Activated CD8-positive, alpha-beta T cell treated with anti-CD3 and anti-CD28 coated beads for 36 hours (primary cell): ENCODE data around the gene TLE6. TPM values are rescaled to one million over a fixed set of nuclear protein-coding genes. Genes with fewer than 3 reads are reported as not detected.

ENCODE experiments used
- ATAC-seq: fragments of 200-7000 bp; cut with Tn5 transposase; one replicate; pipeline ENCODE4 v1.10.0; 2021; ENCODE audit warnings: mild to moderate bottlenecking, moderate library complexity
- CTCF ChIA-PET: fragments of 350-600 bp; sonication (Branson Sonifier 250); formaldehyde crosslinking; loops from one replicate; lab custom pipeline; 2021; ENCODE audit warnings: antibody characterized with exemption; lab: Charles Lee
- POLR2A ChIA-PET: fragments of 350-600 bp; sonication (Branson Sonifier 250); formaldehyde crosslinking; loops from one replicate; lab custom pipeline; 2021; ENCODE audit warnings: antibody characterized with exemption; lab: Charles Lee
- DNase-seq: peaks from one replicate; pipeline ENCODE4 v3.0.0-alpha.2; 2020
- H3K27ac Mint-ChIP-seq: one replicate; pipeline ENCODE4 v1.8.0; 2021; ENCODE audit warnings: mild to moderate bottlenecking, mixed read lengths
- H3K27me3 Mint-ChIP-seq: one replicate; pipeline ENCODE4 v1.8.0; 2021; ENCODE audit warnings: mixed read lengths
- H3K36me3 Mint-ChIP-seq: one replicate; pipeline ENCODE4 v1.8.0; 2021; ENCODE audit warnings: low read depth, mixed read lengths
- H3K4me1 Mint-ChIP-seq: one replicate; pipeline ENCODE4 v1.8.0; 2021; ENCODE audit warnings: low read depth, mixed read lengths
- H3K4me3 Mint-ChIP-seq: one replicate; pipeline ENCODE4 v1.8.0; 2021; ENCODE audit warnings: mild to moderate bottlenecking, moderate library complexity, mixed read lengths
- H3K9me3 Mint-ChIP-seq: one replicate; pipeline ENCODE4 v1.8.0; 2021; ENCODE audit warnings: mixed read lengths
- CTCF ChIP-seq: fragments of 200-600 bp; IDR thresholded peaks from one replicate; pipeline ENCODE4 v1.8.0; 2022; ENCODE audit warnings: antibody characterized with exemption, mild to moderate bottlenecking
- intact Hi-C: fragments of 100-400 bp; cut with micrococcal nuclease; formaldehyde crosslinking; loops from one replicate; pipeline ENCODE4 v1.10.0; 2022
- total RNA-seq, 2 experiments: library from RNA; stranded (reverse); gene quantifications; one replicate each; pipeline ENCODE4 v1.2.3, GENCODE V29; 2021

The TLE6 gene
- total RNA-seq, 2 experiments from 2014 or later, result 3.5 to 5.1 TPM

- no peak overlapping the region for H3K4me3 Mint-ChIP-seq
- no peak for TF ChIP-seq CTCF
- CTCF ChIA-PET, result interaction anchor here (1.4 to 2.1 kb wide), 2 partner anchors 82 to 134 kb away, joined by 3 to 8 read pairs; no protein-coding TSS in a partner anchor
- no peaks in the 10 kb centered on the region for H3K9me3 Mint-ChIP-seq
- peaks cover 5% of the 10 kb centered on the region for H3K27me3 Mint-ChIP-seq
- DNase-seq (no peak), ATAC-seq (no peak)
- no peaks in the 10 kb centered on the region for H3K36me3 Mint-ChIP-seq
- peaks cover 5% of the 10 kb centered on the region for H3K4me1 Mint-ChIP-seq
- intact Hi-C loops, result no loop called here
- no peak overlapping the region for H3K27ac Mint-ChIP-seq
- POLR2A ChIA-PET, result no interaction called here
Observed at GRCh38 chr19:2970201-2970835, 7.0 kb upstream of the TLE6 start.

- no peak overlapping the region for H3K4me3 Mint-ChIP-seq
- H3K9me3 Mint-ChIP-seq, result no peaks in the 10 kb centered on the region
- ATAC-seq (no peak), DNase-seq (no peak)
- no peaks in the 10 kb centered on the region for H3K36me3 Mint-ChIP-seq
- POLR2A ChIA-PET, result no interaction called here
- no peak overlapping the region for H3K27ac Mint-ChIP-seq
- H3K4me1 Mint-ChIP-seq, result peaks cover 18% of the 10 kb centered on the region
- CTCF ChIA-PET, result interaction anchor here (5.2 kb wide), 1 partner anchor 22 kb away, joined by 22 read pairs; no protein-coding TSS in a partner anchor
- no peak for TF ChIP-seq CTCF
- H3K27me3 Mint-ChIP-seq, result peaks cover 5% of the 10 kb centered on the region
- intact Hi-C loops, result no loop called here
Observed at GRCh38 chr19:2973229-2973628, 4.1 kb upstream of the TLE6 start.

GRCh38 chr19:2974342-2975041 is 2.9 kb upstream of the TLE6 start:
- peak; percentile 42 for DNase-seq
- ChIA-PET POLR2A (interaction anchor here (0.9 kb wide), 1 partner anchor 89 kb away, joined by 3 read pairs; no protein-coding TSS in a partner anchor), CTCF (interaction anchor here (0.8 to 5.2 kb wide), 3 partner anchors 12 to 134 kb away, joined by 3 to 22 read pairs (median 5); no protein-coding TSS in a partner anchor)
- H3K27ac Mint-ChIP-seq, result no peak overlapping the region
- no peaks in the 10 kb centered on the region for H3K9me3 Mint-ChIP-seq
- TF ChIP-seq CTCF, result no peak
- peaks cover 5% of the 10 kb centered on the region for H3K27me3 Mint-ChIP-seq
- intact Hi-C loops, result no loop called here
- H3K4me1 Mint-ChIP-seq, result peaks cover 18% of the 10 kb centered on the region
- no peak for ATAC-seq
- H3K36me3 Mint-ChIP-seq, result no peaks in the 10 kb centered on the region
- no peak overlapping the region for H3K4me3 Mint-ChIP-seq

- no peak for TF ChIP-seq CTCF
- H3K27me3 Mint-ChIP-seq, result peaks cover 5% of the 10 kb centered on the region
- intact Hi-C loops, result no loop called here
- no peaks in the 10 kb centered on the region for H3K9me3 Mint-ChIP-seq
- CTCF ChIA-PET, result interaction anchor here (1.0 to 5.2 kb wide), 5 partner anchors 26 to 132 kb away, joined by 3 to 22 read pairs (median 3); no protein-coding TSS in a partner anchor
- no peak overlapping the region for H3K27ac Mint-ChIP-seq
- H3K4me3 Mint-ChIP-seq, result peak overlapping the region; percentile 82
- H3K36me3 Mint-ChIP-seq, result no peaks in the 10 kb centered on the region
- ATAC-seq, result no peak
- H3K4me1 Mint-ChIP-seq, result peaks cover 18% of the 10 kb centered on the region
- POLR2A ChIA-PET, result interaction anchor here (0.7 to 1.3 kb wide), 3 partner anchors 10 to 368 kb away, joined by 3 read pairs; no protein-coding TSS in a partner anchor
- no peak for DNase-seq
Observed at GRCh38 chr19:2976609-2977000, 759 bp upstream of the TLE6 start.

GRCh38 chr19:2977746-2978138 is 378 bp downstream of the TLE6 start:
- H3K36me3 Mint-ChIP-seq, result no peaks in the 10 kb centered on the region
- H3K27me3 Mint-ChIP-seq, result peaks cover 5% of the 10 kb centered on the region
- intact Hi-C loops, result no loop called here
- TF ChIP-seq CTCF, result no peak
- DNase-seq (no peak), ATAC-seq (no peak)
- ChIA-PET CTCF (interaction anchor here (0.6 to 5.2 kb wide), 5 partner anchors 15 to 168 kb away, joined by 3 to 22 read pairs (median 3); no protein-coding TSS in a partner anchor), POLR2A (interaction anchor here (1.3 kb wide), 1 partner anchor 58 kb away, joined by 3 read pairs; no protein-coding TSS in a partner anchor)
- H3K4me3 Mint-ChIP-seq, result peak overlapping the region; percentile 82
- H3K4me1 Mint-ChIP-seq, result peaks cover 18% of the 10 kb centered on the region
- H3K27ac Mint-ChIP-seq, result no peak overlapping the region
- no peaks in the 10 kb centered on the region for H3K9me3 Mint-ChIP-seq
